ENCODE data around the gene PAPPA2.

DNA sequence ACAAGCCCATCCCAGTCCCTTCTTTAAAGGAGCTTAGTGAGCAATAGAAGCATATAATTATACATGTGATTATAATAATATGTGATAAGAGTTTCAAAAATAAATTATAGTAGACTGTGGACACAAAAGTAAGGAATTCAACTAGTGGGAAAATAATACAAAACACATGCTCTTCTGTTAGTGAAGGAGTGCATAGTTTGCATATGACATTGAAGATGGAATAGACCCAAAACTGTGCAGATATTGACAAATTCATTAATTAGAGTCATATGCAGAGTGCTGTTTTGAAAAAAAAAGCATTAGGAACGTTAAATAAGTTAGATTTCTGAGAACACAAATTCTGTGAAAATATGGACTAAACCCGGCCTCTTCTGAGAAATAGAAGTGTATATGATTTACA, 422.8 kb downstream of the PAPPA2 start:
- TF ChIP-seq, protein P1, sequence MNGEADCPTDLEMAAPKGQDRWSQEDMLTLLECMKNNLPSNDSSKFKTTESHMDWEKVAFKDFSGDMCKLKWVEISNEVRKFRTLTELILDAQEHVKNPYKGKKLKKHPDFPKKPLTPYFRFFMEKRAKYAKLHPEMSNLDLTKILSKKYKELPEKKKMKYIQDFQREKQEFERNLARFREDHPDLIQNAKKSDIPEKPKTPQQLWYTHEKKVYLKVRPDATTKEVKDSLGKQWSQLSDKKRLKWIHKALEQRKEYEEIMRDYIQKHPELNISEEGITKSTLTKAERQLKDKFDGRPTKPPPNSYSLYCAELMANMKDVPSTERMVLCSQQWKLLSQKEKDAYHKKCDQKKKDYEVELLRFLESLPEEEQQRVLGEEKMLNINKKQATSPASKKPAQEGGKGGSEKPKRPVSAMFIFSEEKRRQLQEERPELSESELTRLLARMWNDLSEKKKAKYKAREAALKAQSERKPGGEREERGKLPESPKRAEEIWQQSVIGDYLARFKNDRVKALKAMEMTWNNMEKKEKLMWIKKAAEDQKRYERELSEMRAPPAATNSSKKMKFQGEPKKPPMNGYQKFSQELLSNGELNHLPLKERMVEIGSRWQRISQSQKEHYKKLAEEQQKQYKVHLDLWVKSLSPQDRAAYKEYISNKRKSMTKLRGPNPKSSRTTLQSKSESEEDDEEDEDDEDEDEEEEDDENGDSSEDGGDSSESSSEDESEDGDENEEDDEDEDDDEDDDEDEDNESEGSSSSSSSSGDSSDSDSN (IDR thresholded peaks at IDR 0.05; ENCODE audit: borderline replicate concordance in 1 of 2, low read depth in 2 of 2, low read length in 2 of 2): no peak
- TF ChIP-seq, protein P2, sequence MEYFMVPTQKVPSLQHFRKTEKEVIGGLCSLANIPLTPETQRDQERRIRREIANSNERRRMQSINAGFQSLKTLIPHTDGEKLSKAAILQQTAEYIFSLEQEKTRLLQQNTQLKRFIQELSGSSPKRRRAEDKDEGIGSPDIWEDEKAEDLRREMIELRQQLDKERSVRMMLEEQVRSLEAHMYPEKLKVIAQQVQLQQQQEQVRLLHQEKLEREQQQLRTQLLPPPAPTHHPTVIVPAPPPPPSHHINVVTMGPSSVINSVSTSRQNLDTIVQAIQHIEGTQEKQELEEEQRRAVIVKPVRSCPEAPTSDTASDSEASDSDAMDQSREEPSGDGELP (CRISPR knock-in tag; IDR thresholded peaks at IDR 0.05; ENCODE audit: borderline replicate concordance): no peak
- no peak for TF ChIP-seq PHF8 (IDR thresholded peaks at IDR 0.05; ENCODE audit: borderline replicate concordance, low read length)
- TF ChIP-seq, protein P3, sequence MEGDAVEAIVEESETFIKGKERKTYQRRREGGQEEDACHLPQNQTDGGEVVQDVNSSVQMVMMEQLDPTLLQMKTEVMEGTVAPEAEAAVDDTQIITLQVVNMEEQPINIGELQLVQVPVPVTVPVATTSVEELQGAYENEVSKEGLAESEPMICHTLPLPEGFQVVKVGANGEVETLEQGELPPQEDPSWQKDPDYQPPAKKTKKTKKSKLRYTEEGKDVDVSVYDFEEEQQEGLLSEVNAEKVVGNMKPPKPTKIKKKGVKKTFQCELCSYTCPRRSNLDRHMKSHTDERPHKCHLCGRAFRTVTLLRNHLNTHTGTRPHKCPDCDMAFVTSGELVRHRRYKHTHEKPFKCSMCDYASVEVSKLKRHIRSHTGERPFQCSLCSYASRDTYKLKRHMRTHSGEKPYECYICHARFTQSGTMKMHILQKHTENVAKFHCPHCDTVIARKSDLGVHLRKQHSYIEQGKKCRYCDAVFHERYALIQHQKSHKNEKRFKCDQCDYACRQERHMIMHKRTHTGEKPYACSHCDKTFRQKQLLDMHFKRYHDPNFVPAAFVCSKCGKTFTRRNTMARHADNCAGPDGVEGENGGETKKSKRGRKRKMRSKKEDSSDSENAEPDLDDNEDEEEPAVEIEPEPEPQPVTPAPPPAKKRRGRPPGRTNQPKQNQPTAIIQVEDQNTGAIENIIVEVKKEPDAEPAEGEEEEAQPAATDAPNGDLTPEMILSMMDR (IDR thresholded peaks at IDR 0.05 in 2 of 3, conservative IDR thresholded peaks at IDR 0.05 in 1 of 3; ENCODE audit: insufficient read depth in 2 of 3, low read depth in 1 of 3, low read length in 3 of 3): no peak
- no peak for TF ChIP-seq SMAD4 (CRISPR knock-in tag; conservative IDR thresholded peaks at IDR 0.05)
- TF ChIP-seq ATF7 (IDR thresholded peaks at IDR 0.05): no peak
- TF ChIP-seq, protein P4, sequence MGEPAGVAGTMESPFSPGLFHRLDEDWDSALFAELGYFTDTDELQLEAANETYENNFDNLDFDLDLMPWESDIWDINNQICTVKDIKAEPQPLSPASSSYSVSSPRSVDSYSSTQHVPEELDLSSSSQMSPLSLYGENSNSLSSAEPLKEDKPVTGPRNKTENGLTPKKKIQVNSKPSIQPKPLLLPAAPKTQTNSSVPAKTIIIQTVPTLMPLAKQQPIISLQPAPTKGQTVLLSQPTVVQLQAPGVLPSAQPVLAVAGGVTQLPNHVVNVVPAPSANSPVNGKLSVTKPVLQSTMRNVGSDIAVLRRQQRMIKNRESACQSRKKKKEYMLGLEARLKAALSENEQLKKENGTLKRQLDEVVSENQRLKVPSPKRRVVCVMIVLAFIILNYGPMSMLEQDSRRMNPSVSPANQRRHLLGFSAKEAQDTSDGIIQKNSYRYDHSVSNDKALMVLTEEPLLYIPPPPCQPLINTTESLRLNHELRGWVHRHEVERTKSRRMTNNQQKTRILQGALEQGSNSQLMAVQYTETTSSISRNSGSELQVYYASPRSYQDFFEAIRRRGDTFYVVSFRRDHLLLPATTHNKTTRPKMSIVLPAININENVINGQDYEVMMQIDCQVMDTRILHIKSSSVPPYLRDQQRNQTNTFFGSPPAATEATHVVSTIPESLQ (CRISPR knock-in tag; IDR thresholded peaks at IDR 0.05): no peak
- TF ChIP-seq, protein P5, sequence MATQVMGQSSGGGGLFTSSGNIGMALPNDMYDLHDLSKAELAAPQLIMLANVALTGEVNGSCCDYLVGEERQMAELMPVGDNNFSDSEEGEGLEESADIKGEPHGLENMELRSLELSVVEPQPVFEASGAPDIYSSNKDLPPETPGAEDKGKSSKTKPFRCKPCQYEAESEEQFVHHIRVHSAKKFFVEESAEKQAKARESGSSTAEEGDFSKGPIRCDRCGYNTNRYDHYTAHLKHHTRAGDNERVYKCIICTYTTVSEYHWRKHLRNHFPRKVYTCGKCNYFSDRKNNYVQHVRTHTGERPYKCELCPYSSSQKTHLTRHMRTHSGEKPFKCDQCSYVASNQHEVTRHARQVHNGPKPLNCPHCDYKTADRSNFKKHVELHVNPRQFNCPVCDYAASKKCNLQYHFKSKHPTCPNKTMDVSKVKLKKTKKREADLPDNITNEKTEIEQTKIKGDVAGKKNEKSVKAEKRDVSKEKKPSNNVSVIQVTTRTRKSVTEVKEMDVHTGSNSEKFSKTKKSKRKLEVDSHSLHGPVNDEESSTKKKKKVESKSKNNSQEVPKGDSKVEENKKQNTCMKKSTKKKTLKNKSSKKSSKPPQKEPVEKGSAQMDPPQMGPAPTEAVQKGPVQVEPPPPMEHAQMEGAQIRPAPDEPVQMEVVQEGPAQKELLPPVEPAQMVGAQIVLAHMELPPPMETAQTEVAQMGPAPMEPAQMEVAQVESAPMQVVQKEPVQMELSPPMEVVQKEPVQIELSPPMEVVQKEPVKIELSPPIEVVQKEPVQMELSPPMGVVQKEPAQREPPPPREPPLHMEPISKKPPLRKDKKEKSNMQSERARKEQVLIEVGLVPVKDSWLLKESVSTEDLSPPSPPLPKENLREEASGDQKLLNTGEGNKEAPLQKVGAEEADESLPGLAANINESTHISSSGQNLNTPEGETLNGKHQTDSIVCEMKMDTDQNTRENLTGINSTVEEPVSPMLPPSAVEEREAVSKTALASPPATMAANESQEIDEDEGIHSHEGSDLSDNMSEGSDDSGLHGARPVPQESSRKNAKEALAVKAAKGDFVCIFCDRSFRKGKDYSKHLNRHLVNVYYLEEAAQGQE (IDR thresholded peaks at IDR 0.05; ENCODE audit: borderline replicate concordance): no peak
- TF ChIP-seq, protein P5 (CRISPR knock-in tag; IDR thresholded peaks at IDR 0.05; ENCODE audit: low read depth): no peak
- no peak for TF ChIP-seq ZNF253 (CRISPR knock-in tag; conservative IDR thresholded peaks at IDR 0.05)
- no peak for TF ChIP-seq GABPB1 (CRISPR knock-in tag; IDR thresholded peaks at IDR 0.05)
- TF ChIP-seq POLR2AphosphoS5 (IDR thresholded peaks at IDR 0.05; ENCODE audit: control insufficient read depth, insufficient read depth, low read depth, low read length): no peak
